ENCODE results near the gene ASXL2. TPM values are rescaled to one million over a fixed set of nuclear protein-coding genes. Genes with fewer than 3 reads are reported as not detected.

Gene ASXL2
- total and polyA plus RNA-seq, 2 of the 13 experiments (the other 11 are each of a cell fraction or from before 2014, with no cell fraction given) = 12.1 to 19.2 TPM

GRCh38 chr2:25756536-25756935 is 121.8 kb downstream of the ASXL2 start:
- Histone ChIP-seq H3K79me2 (ENCODE audit: insufficient read depth, low read length) (no peaks in the 10 kb centered on the region), H3K27ac (ENCODE audit: extremely low read length, insufficient read depth, low read length) (no peak overlapping the region), H3K4me1 (ENCODE audit: insufficient read depth, low read length) (no peaks in the 10 kb centered on the region), H3K27me3 (ENCODE audit: control insufficient read depth in 1 of 2, insufficient read depth in 2 of 2, low read length in 2 of 2) (no peaks in the 10 kb centered on the region), H3K9ac (ENCODE audit: insufficient read depth, low read depth, low read length) (no peak overlapping the region), H3K4me3 (replicated peaks in 1 of 3; ENCODE audit: insufficient read depth in 1 of 3, low read depth in 2 of 3, low read length in 3 of 3) (no peak overlapping the region), H3K4me2 (ENCODE audit: low read depth, low read length) (no peak overlapping the region), H3K9me3 (ENCODE audit: low read length) (no peaks in the 10 kb centered on the region), H3K36me3 (replicated peaks in 1 of 2; ENCODE audit: control insufficient read depth in 1 of 2, insufficient read depth in 2 of 2, low read length in 2 of 2) (peaks cover 27 to 77% of the 10 kb centered on the region in 2 experiments), H2AFZ (ENCODE audit: low read length) (no peak overlapping the region), H4K20me1 (ENCODE audit: insufficient read depth, low read length) (no peaks in the 10 kb centered on the region)
- ChIA-PET POLR2A (no interaction called here), CTCF (ENCODE audit: low intra/inter-chr PET ratio, low total read pairs) (no interaction called here)
- 96% methylated on average over 4 of the region's 4 CpGs for WGBS (ENCODE audit: low lambda C conversion rate)
- intact Hi-C loops (cut with micrococcal nuclease; ENCODE audit: unreplicated experiment) = no loop called here
- no peak for ATAC-seq
- in situ Hi-C loops (cut with HindIII; ENCODE audit: extremely low pct_ligation_motif_present, low pct_unique_long_range_greater_than_20kb) = no loop called here
- BruUV-seq (replicated peaks) = no TSS peak
- TF ChIP-seq ETV6 (CRISPR knock-in tag; conservative IDR thresholded peaks at IDR 0.05) (no peak), ZNF282 (IDR thresholded peaks at IDR 0.05; ENCODE audit: partially characterized antibody) (no peak), ZNF432 (CRISPR knock-in tag; IDR thresholded peaks at IDR 0.05; ENCODE audit: borderline replicate concordance) (no peak), ZNF256 (CRISPR knock-in tag; conservative IDR thresholded peaks at IDR 0.05) (no peak), ZNF124 (CRISPR knock-in tag; IDR thresholded peaks at IDR 0.05) (no peak), RAD21 (CRISPR knock-in tag; IDR thresholded peaks at IDR 0.05) (no peak), IRF9 (CRISPR knock-in tag; IDR thresholded peaks at IDR 0.05; ENCODE audit: borderline replicate concordance) (no peak), SAFB2 (CRISPR knock-in tag; IDR thresholded peaks at IDR 0.05; ENCODE audit: borderline replicate concordance, low read depth) (no peak), NFYC (CRISPR knock-in tag; IDR thresholded peaks at IDR 0.05) (no peak), ZNF30 (CRISPR knock-in tag; IDR thresholded peaks at IDR 0.05) (no peak), SATB2 (CRISPR knock-in tag; IDR thresholded peaks at IDR 0.05) (no peak), POGK (CRISPR knock-in tag; conservative IDR thresholded peaks at IDR 0.05) (no peak), MYPOP (CRISPR knock-in tag; IDR thresholded peaks at IDR 0.05) (no peak), DPF2 (CRISPR knock-in tag; IDR thresholded peaks at IDR 0.05; ENCODE audit: borderline replicate concordance, low read depth) (no peak), KAT2B (IDR thresholded peaks at IDR 0.05; ENCODE audit: borderline replicate concordance, low read depth, low read length) (no peak), E2F5 (CRISPR knock-in tag; conservative IDR thresholded peaks at IDR 0.05) (no peak), ZNF800 (CRISPR knock-in tag; IDR thresholded peaks at IDR 0.05) (no peak)
- DNase-seq (ENCODE audit: low spot score) = no peak
- no peak for FAIRE-seq
